IgD-negative memory B cell (primary cell): Measurements from ENCODE around the gene MME. TPM values are rescaled to one million over a fixed set of nuclear protein-coding genes. Genes with fewer than 3 reads are reported as not detected.
A peak's percentile ranks its signal among the peaks of the same experiment; 100 is the strongest.

Experiments
- H3K27ac Mint-ChIP-seq, 3 donors: one replicate each; pipeline ENCODE4 v1.8.0; 2020 to 2022; ENCODE audit warnings: mild to moderate bottlenecking in 3 of 3, mixed read lengths in 3 of 3, moderate library complexity in 1 of 3
- H3K27me3 Mint-ChIP-seq: one replicate; pipeline ENCODE4 v1.8.0; 2021; ENCODE audit warnings: mixed read lengths
- H3K36me3 Mint-ChIP-seq: one replicate; pipeline ENCODE4 v1.8.0; 2020; ENCODE audit warnings: mild to moderate bottlenecking, mixed read lengths
- H3K4me1 Mint-ChIP-seq, 3 donors: one replicate each; pipeline ENCODE4 v1.8.0; 2020 to 2022; ENCODE audit warnings: mixed read lengths in 3 of 3, mild to moderate bottlenecking in 1 of 3
- H3K4me3 Mint-ChIP-seq, 4 donors: one replicate each; pipeline ENCODE4 v1.8.0; 2020 to 2022; ENCODE audit warnings: mild to moderate bottlenecking in 4 of 4, mixed read lengths in 4 of 4, moderate library complexity in 3 of 4
- H3K9me3 Mint-ChIP-seq, 3 donors: one replicate each; pipeline ENCODE4 v1.8.0; 2020 to 2021; ENCODE audit warnings: mixed read lengths in 3 of 3, mild to moderate bottlenecking in 1 of 3
- polyA plus RNA-seq: library from polyadenylated mRNA; unstranded; fragments of 300-500 nt; fragmentation: Illumina TruSeq; gene quantifications from one replicate; pipeline ENCODE4 v1.2.3, GENCODE V29; 2021

MME gene
- polyA plus RNA-seq, result 5.1 TPM

DNA sequence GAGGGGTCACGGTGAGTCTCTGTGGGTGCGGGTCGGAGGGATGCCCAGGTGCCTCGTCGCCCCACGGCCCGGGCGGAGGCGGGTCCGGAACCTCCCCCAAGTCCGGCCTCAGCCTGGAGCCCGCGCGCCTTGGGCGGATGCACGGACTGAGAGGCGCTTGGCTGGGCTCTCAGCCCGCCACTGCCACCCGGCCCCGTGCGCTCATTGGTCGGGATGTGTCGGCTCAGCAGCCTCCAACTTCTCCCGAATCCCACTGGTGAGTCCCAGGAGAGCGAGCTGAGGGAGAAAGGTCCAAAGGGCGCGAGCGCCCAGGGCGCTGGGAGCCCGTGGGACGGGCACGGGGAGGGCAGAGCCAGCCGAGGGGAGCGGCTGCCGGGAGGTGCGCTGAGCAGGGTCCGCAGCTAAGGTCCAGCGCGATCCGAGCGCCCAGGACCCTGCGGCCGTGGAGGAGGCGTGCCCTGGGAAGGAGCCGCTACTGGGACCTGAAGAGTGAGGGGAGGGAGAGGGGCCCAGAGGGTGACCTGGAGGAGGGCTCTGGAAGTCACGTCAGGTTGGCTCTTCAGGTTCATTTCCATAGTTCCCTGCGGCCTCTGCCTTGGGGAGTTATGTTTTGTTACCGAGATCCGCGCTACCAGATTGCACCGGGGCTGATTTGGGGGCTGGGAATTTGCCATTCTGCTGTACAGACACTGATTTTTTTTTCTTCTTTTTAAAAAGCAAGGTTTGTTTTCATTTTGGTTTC is at the start of gene MME:
MME (plus strand) TSS at position 574 of the 742 bp plus-strand sequence. CDS start 3,849 bp downstream, outside the sequence.
- Mint-ChIP-seq H3K4me3 (peak within 1 kb of the TSS; percentile 81 to 90 (median 86)), H3K4me1 (peaks cover 1 to 10% (median 6%) of the 10 kb centered on the region in 3 donors), H3K27ac (no peak within 1 kb of the TSS), H3K27me3 (peaks cover 18% of the 10 kb centered on the region), H3K9me3 (peaks cover 0 to 4% (median 0%) of the 10 kb centered on the region in 3 donors), H3K36me3 (peaks cover 1% of the 10 kb centered on the region)

DNA sequence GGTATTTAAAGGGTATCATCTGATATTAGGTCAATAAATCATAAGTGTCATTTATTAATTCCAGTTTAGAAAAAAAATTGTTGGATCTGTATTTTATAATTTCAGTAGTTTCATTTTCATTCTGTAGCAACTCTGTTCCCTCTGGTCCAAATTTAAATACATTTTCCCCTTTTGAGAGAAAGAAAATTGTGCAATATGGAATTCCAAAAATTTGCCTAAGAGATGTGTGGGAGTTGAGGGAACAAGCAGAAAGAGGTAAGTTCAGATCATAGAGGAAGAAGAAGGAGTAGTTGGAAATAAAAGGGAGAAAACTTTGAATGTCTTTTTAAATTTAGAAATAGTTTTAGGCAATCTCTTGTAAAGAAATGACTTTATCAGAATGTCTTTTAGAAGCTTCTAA is 48.9 kb upstream of the MME start:
- Mint-ChIP-seq H3K4me1 (peaks cover 0 to 2% (median 0%) of the 10 kb centered on the region in 3 donors), H3K27ac (no peak overlapping the region), H3K9me3 (peaks cover 1 to 12% (median 10%) of the 10 kb centered on the region in 3 donors), H3K36me3 (no peaks in the 10 kb centered on the region), H3K27me3 (no peaks in the 10 kb centered on the region), H3K4me3 (no peak overlapping the region)

DNA sequence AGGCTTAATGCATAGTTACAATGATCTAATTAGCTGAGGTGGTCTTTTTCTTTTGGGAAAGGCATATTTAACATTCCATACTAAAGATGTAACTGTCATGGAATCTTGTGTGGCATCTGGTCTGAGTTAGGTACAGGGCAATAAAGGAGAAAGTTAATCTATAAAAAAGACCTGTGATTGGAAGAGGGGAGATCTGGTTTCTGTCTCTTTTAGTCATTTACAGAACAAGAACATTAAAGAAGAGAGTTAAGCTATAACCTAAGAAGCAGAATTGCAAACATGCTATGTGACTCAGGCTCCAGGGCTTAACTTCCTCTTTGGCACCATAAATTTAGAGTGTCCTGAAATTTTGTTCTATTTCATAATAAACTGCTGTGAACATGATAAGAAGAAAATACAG is 47.2 kb upstream of the MME start:
- no peak overlapping the region for H3K4me3 Mint-ChIP-seq
- no peak overlapping the region for H3K27ac Mint-ChIP-seq
- no peaks in the 10 kb centered on the region for H3K36me3 Mint-ChIP-seq
- no peaks in the 10 kb centered on the region for H3K27me3 Mint-ChIP-seq
- peaks cover 1 to 11% (median 7%) of the 10 kb centered on the region in 3 donors for H3K9me3 Mint-ChIP-seq
- no peaks in the 10 kb centered on the region for H3K4me1 Mint-ChIP-seq

DNA sequence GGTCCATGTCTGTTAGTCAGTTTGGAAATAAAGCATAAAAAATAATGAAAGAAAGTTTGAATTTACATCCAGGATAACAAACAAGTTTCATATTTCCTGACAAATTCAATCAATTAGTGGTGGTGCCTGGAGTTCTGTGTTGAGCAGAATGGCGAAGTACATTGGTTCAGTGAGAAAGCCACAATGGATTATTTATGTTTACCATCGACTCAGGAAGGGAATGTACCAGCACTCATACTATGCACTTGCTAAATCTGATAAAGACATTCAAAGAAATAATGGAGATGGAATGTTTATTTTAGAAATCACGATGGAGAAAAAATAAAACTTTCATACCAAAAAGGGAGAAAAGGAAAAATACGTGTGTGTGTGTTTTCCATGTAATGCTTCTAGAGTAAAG is 45.3 kb upstream of the MME start:
- no peaks in the 10 kb centered on the region for H3K4me1 Mint-ChIP-seq
- H3K4me3 Mint-ChIP-seq, result no peak overlapping the region
- no peaks in the 10 kb centered on the region for H3K36me3 Mint-ChIP-seq
- H3K27ac Mint-ChIP-seq, result no peak overlapping the region
- no peaks in the 10 kb centered on the region for H3K27me3 Mint-ChIP-seq
- peaks cover 1 to 9% (median 2%) of the 10 kb centered on the region in 3 donors for H3K9me3 Mint-ChIP-seq

DNA sequence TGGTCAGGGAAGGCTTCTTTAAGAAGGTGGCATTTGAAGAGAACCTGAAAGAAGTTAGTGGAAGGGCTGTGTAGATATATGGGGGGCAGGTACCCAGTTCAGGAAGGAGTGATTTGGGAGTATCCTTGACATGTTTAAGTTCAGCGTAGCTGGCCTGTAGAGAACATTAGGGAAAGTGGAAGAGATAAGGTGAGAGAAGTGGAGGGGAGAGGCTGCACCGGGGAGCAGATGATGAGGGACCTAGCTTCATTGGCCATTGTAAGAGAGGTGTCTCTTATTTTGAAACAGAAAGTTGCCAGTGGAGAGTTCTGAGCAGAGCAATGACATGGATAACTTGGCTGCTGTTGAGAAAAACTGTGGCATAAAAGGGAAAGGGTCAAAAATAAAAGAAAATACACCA is 44.6 kb upstream of the MME start:
- H3K4me1 Mint-ChIP-seq, result no peaks in the 10 kb centered on the region
- H3K9me3 Mint-ChIP-seq, result peaks cover 0 to 7% (median 1%) of the 10 kb centered on the region in 3 donors
- H3K36me3 Mint-ChIP-seq, result no peaks in the 10 kb centered on the region
- no peaks in the 10 kb centered on the region for H3K27me3 Mint-ChIP-seq
- no peak overlapping the region for H3K27ac Mint-ChIP-seq
- no peak overlapping the region for H3K4me3 Mint-ChIP-seq

DNA sequence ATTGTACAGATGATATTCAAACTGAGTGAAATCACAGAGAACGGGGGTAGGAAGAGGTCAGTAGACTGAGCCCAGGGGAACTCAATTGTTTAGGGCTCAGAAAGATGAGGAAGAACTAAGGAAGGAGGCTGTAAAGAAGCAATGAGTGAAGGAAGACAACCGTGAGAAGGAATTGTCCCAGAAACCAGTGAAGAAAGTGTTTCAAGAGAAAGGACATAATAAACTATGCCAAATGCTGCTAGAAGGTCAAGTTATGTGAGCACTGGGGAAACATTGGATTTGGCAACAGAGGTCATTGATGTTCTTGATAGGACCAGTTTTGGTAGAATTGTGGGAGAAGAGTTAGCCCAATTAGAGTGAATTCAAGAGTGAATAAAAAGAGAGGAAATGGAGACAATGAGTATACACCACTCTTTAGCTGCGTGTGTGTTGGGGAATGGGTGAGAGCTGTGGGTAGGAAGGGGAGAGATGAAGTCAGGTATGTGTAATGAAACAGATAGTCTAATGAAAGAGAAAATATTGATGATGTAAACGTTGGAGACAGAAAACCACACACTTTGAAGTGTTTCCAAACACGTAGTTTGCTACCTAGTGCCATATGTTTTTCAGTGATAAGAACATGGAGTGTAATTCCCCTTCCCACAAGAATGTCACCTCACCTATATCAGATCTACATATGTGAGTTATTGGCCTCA is 42.5 kb upstream of the MME start:
- H3K9me3 Mint-ChIP-seq, result peaks cover 0 to 7% (median 0%) of the 10 kb centered on the region in 3 donors
- H3K4me1 Mint-ChIP-seq, result no peaks in the 10 kb centered on the region
- H3K27ac Mint-ChIP-seq, result no peak overlapping the region
- no peak overlapping the region for H3K4me3 Mint-ChIP-seq
- H3K36me3 Mint-ChIP-seq, result no peaks in the 10 kb centered on the region
- no peaks in the 10 kb centered on the region for H3K27me3 Mint-ChIP-seq

DNA sequence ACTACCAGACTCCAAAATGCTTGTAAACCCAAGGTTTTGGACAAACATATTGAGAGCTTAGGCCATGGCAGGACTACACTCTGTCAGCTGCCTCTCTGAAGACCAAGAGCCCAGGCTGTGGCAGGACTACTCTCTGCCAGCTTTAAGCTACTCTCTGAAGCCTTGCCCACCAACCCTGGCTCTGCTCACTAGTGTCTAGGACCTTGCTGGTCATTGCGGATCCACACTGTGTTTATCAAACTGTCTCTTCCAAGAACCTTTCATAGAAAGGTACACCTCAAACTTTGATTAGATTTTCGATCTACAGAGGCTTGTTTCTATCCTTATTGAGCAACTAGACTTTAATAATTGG is 41.9 kb upstream of the MME start:
- peaks cover 0 to 7% (median 0%) of the 10 kb centered on the region in 3 donors for H3K9me3 Mint-ChIP-seq
- H3K4me3 Mint-ChIP-seq, result no peak overlapping the region
- H3K27me3 Mint-ChIP-seq, result no peaks in the 10 kb centered on the region
- no peaks in the 10 kb centered on the region for H3K4me1 Mint-ChIP-seq
- peak overlapping the region in 1 of 3 donors; percentile 32 for H3K27ac Mint-ChIP-seq
- H3K36me3 Mint-ChIP-seq, result no peaks in the 10 kb centered on the region

DNA sequence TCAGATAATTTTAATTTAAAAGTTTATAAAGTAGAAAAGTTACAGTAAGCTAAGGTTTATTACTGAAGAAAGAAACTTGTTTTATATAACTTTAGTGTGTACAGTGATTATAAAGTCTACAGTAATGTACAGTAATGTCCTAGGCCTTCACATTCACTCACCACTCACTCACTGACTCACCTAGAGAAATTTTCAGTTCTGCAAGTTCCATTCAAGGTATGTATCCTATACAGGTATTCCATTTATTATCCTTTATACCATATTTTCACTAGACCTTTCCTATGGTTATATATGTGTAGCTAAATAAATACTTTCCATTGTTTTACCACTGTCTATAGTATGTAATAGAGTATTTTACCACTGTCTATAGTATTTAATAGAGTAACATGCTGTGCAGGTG is 33.2 kb upstream of the MME start:
- Mint-ChIP-seq H3K36me3 (no peaks in the 10 kb centered on the region), H3K27me3 (no peaks in the 10 kb centered on the region), H3K4me1 (peaks cover 0 to 6% (median 1%) of the 10 kb centered on the region in 3 donors), H3K9me3 (peaks cover 3 to 11% (median 8%) of the 10 kb centered on the region in 3 donors), H3K27ac (no peak overlapping the region), H3K4me3 (no peak overlapping the region)

DNA sequence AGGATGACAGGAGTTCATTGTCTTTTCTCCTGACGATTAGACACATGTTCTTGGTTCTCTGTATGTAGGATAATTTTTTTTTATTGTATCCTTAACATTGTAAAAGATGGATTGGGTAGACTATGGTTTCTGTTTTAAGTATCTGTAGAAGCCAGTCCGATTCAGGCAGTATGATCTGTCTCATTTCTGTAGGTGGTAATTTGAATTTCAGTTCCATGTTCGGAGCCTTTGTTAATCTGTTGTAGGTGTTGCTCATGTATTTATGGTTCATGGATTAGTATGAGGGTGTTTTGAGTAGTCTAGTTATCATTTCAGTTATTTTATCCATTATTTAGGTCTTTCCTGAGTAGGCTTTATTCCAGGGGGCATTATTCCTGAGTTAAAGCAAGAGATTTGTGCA is 32.4 kb upstream of the MME start:
- Mint-ChIP-seq H3K27me3 (no peaks in the 10 kb centered on the region), H3K4me1 (peaks cover 0 to 6% (median 1%) of the 10 kb centered on the region in 3 donors), H3K4me3 (no peak overlapping the region), H3K9me3 (peaks cover 5 to 12% (median 8%) of the 10 kb centered on the region in 3 donors), H3K36me3 (no peaks in the 10 kb centered on the region), H3K27ac (no peak overlapping the region)

DNA sequence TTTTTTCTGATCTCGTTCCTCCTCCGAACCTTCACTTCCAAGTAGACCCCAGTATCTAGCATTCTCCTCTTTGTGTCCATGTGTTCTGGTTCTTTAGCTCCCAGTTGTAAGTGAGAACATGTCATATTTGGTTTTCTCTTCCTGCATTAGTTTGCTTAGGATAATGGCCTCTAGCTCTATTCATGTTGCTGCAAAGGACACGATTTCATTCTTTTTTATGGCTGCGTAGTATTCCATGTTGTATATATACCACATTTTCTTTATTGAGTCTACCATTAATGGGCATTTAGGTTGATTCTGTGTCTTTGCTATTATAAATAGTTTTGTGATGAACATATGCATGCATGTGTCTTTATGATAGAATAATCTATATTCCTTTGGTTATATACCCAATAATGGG is 30.2 kb upstream of the MME start:
- peaks cover 0 to 6% (median 1%) of the 10 kb centered on the region in 3 donors for H3K4me1 Mint-ChIP-seq

DNA sequence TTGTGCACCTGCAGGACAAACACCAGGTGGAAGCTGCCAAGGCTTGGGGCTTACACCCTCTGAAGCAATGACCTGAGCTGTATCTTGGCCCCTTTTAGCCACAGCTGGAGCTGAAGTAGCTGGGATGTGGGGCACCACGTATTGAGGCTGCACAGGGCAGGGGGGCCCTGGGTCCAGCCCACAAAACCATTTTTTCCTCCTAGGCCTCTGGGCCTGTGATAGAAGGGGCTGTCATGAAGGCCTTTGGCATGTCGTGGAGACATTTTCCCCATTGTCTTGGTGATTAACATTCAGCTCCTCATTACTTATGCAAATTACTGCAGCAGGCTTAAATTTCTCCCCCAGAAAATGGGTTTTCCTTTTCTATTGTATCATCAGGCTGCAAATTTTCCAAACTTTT is 27.6 kb upstream of the MME start:
- H3K4me3 Mint-ChIP-seq, result no peak overlapping the region
- H3K4me1 Mint-ChIP-seq, result peaks cover 0 to 6% (median 1%) of the 10 kb centered on the region in 3 donors
- peaks cover 14 to 17% (median 14%) of the 10 kb centered on the region in 3 donors for H3K9me3 Mint-ChIP-seq
- H3K27ac Mint-ChIP-seq, result no peak overlapping the region
- H3K27me3 Mint-ChIP-seq, result no peaks in the 10 kb centered on the region
- peaks cover 1% of the 10 kb centered on the region for H3K36me3 Mint-ChIP-seq

More for the DNA sequence above, 30.2 kb upstream of the MME start:
- Mint-ChIP-seq H3K27ac (no peak overlapping the region), H3K4me3 (no peak overlapping the region), H3K36me3 (peaks cover 1% of the 10 kb centered on the region), H3K9me3 (peaks cover 14 to 18% (median 14%) of the 10 kb centered on the region in 3 donors), H3K27me3 (no peaks in the 10 kb centered on the region)

DNA sequence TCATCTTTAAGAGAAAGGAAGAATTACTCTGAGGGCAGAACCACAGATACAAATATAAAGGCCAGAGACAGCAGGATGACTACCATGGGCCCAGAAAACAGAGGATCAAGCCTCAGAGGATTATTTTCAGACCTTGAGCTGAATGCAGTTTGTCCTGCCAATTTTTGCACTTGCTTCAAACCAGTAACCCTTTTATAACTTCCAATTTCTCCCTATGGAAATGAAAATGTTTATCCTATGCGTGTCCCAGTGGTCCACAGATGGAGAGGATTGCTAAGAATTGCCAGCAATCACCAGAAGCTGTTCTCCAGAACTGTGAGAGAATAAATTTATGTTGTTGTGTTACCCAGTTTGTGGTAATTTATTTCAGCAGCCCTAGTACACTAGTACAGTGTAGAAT is 26.4 kb upstream of the MME start:
- no peaks in the 10 kb centered on the region for H3K27me3 Mint-ChIP-seq
- no peak overlapping the region for H3K27ac Mint-ChIP-seq
- peaks cover 0 to under 1% (median 0%) of the 10 kb centered on the region in 3 donors for H3K4me1 Mint-ChIP-seq
- no peak overlapping the region for H3K4me3 Mint-ChIP-seq
- peaks cover 14 to 17% (median 14%) of the 10 kb centered on the region in 3 donors for H3K9me3 Mint-ChIP-seq
- peaks cover 1% of the 10 kb centered on the region for H3K36me3 Mint-ChIP-seq

DNA sequence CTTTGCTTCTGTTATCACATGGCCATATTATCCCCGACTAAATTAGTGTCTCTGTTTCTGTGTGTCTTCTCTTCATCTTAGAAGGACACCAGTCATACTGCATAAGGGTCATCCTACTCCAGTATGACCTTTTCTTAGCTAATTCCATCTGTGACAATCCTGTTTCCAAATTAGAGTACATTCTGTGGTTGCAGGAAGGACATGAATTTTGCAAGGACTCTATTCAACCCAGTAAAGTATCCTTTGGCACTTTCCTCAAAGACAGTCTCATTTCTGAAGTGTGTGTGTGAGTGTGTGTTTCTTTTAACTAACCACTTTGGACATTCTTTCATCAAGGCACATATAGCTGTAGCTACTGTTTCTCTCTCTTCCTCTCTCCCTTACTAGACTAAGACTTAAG is 15.2 kb upstream of the MME start:
- Mint-ChIP-seq H3K4me3 (no peak overlapping the region), H3K4me1 (no peaks in the 10 kb centered on the region), H3K9me3 (peaks cover 0 to 4% (median 0%) of the 10 kb centered on the region in 3 donors), H3K27ac (no peak overlapping the region), H3K27me3 (no peaks in the 10 kb centered on the region), H3K36me3 (no peaks in the 10 kb centered on the region)

DNA sequence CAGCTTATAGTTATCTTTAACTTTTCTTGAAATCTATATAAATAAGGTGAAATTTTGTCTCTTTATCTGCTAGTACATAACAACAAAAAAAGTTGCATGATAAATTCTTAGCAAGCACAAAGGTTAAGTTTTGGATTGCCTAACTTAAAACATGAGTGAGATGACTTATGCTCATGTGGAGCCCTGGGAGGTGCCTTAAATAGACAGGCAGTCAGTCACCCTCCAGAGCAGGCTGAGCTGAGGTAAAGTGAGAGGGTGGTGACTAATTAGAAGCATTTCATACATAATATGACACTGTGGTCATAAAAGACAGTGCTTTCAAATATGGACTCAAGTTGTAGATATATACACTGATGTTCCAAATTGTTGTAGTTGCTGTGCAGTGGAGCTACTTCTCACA is 14.6 kb upstream of the MME start:
- Mint-ChIP-seq H3K4me1 (no peaks in the 10 kb centered on the region), H3K9me3 (peaks cover 0 to 4% (median 0%) of the 10 kb centered on the region in 3 donors), H3K4me3 (no peak overlapping the region), H3K36me3 (no peaks in the 10 kb centered on the region), H3K27me3 (no peaks in the 10 kb centered on the region), H3K27ac (no peak overlapping the region)

DNA sequence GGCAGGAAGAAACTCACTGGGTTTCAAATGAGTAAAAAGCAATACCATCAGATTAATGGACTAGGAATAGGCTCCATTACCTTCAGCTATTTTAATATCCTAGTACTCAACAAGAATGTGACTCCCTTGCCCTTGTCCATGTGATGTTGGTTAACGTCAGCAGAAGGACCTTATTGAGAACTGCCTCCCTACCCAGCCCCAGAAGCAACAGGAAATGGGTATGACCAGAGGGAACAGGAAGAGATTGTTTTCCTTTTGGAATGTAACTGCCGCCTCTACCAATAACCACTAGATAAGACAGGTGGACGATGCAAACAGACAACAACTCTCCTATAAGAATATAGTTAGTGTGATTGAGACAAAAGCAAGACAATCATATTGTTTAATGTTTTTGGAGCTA is 10.4 kb upstream of the MME start:
- no peaks in the 10 kb centered on the region for H3K27me3 Mint-ChIP-seq

More for the DNA sequence above, 10.4 kb upstream of the MME start:
- peaks cover 0 to 2% (median 0%) of the 10 kb centered on the region in 3 donors for H3K4me1 Mint-ChIP-seq
- no peaks in the 10 kb centered on the region for H3K36me3 Mint-ChIP-seq
- H3K9me3 Mint-ChIP-seq, result peaks cover 0 to 4% (median 0%) of the 10 kb centered on the region in 3 donors
- no peak overlapping the region for H3K4me3 Mint-ChIP-seq
- no peak overlapping the region for H3K27ac Mint-ChIP-seq
